Kidney epithelial cell (primary cell): Measurements from ENCODE around the gene ADAM33. TPM values are rescaled to one million over a fixed set of nuclear protein-coding genes. Genes with fewer than 3 reads are reported as not detected.

Experiments
- DNase-seq: peaks from one replicate; pipeline ENCODE4 v3.0.0-alpha.2; 2010; ENCODE audit warnings: low read depth
- H3K27me3 ChIP-seq: 2 replicates; pipeline ENCODE4 v1.6.0; 2011; ENCODE audit warnings: low read length; ENCODE audit not compliant: control insufficient read depth, insufficient read depth
- H3K36me3 ChIP-seq: 2 replicates; pipeline ENCODE4 v1.5.1; 2011; ENCODE audit warnings: low read length; ENCODE audit not compliant: control insufficient read depth, insufficient read depth
- H3K4me3 ChIP-seq: 2 replicates; pipeline ENCODE4 v1.5.1; 2011; ENCODE audit warnings: low read depth, mild to moderate bottlenecking, control low read depth, low read length
- CTCF ChIP-seq: IDR thresholded peaks from 2 replicates; pipeline ENCODE4 v1.5.1; 2011; ENCODE audit warnings: mild to moderate bottlenecking, moderate library complexity, low read length, control low read depth, inconsistent platforms; ENCODE audit not compliant: insufficient read depth, poor library complexity, severe bottlenecking
- total RNA-seq: library from RNA; depleted of rRNA; stranded (reverse); fragments of >200 nt; gene quantifications from 2 replicates; pipeline ENCODE4 v1.2.3, GENCODE V29; 2015

The ADAM33 gene
- total RNA-seq, 1 donor from 2014 or later, result 0.13 TPM

GRCh38 chr20:3627476-3627875, 54.3 kb downstream of the ADAM33 start:
- TF ChIP-seq CTCF, result no peak
- Histone ChIP-seq H3K27me3 (no peaks in the 10 kb centered on the region), H3K36me3 (no peaks in the 10 kb centered on the region), H3K4me3 (no peak overlapping the region)
- no peak for DNase-seq

DNA sequence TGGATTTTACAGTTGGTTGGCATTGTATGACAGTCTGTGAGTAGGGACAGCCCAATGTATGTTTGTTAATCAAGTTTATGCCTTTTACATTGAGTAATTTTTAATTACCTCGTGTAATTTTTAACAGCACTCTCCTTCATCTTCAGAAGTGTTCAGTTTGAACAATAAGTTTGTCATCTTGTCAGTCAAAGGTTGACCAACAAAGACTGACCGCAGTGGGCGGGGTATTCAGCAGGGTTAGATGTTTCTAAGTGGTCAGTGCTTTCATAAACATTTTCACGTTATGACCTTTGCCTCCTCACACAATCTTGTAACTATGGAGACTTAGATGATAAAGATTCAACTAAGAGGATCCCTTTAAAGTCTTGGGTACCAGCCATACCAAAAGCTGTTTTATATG, 59.4 kb downstream of the ADAM33 start:
- Histone ChIP-seq H3K36me3 (peaks cover 1% of the 10 kb centered on the region), H3K27me3 (no peaks in the 10 kb centered on the region), H3K4me3 (no peak overlapping the region)
- TF ChIP-seq CTCF, result no peak
- DNase-seq, result no peak

DNA sequence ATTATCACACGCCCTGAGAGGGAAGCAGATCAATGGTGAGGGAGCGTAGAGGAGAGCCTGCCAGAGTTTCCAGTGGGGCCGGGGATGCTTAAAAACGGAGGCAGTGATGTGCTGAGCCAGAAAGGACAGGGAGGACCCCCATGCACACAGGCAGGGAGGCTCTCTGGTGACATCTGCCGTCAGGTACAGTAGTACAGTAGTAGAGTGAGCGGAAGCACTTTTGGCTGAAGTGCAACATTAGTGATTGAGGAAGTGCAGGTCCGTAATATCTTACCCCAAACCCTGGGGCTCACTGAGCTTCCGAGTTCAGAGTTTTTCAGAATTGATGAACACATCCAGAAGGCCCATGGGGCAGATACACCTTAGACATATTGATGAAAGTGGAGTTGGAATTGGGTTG, 60.7 kb downstream of the ADAM33 start:
- H3K4me3 ChIP-seq, result no peak overlapping the region

More for the DNA sequence above, 60.7 kb downstream of the ADAM33 start:
- no peak for DNase-seq
- no peaks in the 10 kb centered on the region for H3K27me3 ChIP-seq
- H3K36me3 ChIP-seq, result peaks cover 1% of the 10 kb centered on the region
- no peak for TF ChIP-seq CTCF

Other genes starting within 250 kb of the ADAM33 start
- gene ATRN, start 211.0 kb downstream of the ADAM33 start, total RNA-seq, result 26.8 and 30.6 TPM in 2 replicates
- gene GFRA4, start 18.6 kb downstream of the ADAM33 start, total RNA-seq, result not detected in 2 replicates
- not detected in 2 replicates for gene SIGLEC1, start 30.6 kb upstream of the ADAM33 start, total RNA-seq
- gene HSPA12B, start 50.7 kb upstream of the ADAM33 start, total RNA-seq, result 0.08 and 0.68 TPM in 2 replicates
- gene ADISSP, start 85.7 kb upstream of the ADAM33 start, total RNA-seq, result 34.8 and 35.2 TPM in 2 replicates
- gene SPEF1, start 99.4 kb upstream of the ADAM33 start, total RNA-seq, result 0.07 TPM in 1 of 2 replicates, not detected in the other
- 66.2 and 73.3 TPM in 2 replicates for gene CENPB, start 104.7 kb upstream of the ADAM33 start, total RNA-seq
- 8.3 and 13.0 TPM in 2 replicates for gene CDC25B, start 114.3 kb upstream of the ADAM33 start, total RNA-seq
- gene AP5S1, start 138.5 kb upstream of the ADAM33 start, total RNA-seq, result 13.7 and 15.0 TPM in 2 replicates
- 30.8 and 32.0 TPM in 2 replicates for gene MAVS, start 164.8 kb upstream of the ADAM33 start, total RNA-seq
- 29.9 and 40.8 TPM in 2 replicates for gene PANK2, start 207.4 kb upstream of the ADAM33 start, total RNA-seq